ENCODE results near the gene FAM222A. TPM values are rescaled to one million over a fixed set of nuclear protein-coding genes. Genes with fewer than 3 reads are reported as not detected.

The FAM222A gene
- 3.7 and 4.2 TPM in 2 replicates for total RNA-seq (2014; rRNA removed; shearing (Covaris generic))

DNA sequence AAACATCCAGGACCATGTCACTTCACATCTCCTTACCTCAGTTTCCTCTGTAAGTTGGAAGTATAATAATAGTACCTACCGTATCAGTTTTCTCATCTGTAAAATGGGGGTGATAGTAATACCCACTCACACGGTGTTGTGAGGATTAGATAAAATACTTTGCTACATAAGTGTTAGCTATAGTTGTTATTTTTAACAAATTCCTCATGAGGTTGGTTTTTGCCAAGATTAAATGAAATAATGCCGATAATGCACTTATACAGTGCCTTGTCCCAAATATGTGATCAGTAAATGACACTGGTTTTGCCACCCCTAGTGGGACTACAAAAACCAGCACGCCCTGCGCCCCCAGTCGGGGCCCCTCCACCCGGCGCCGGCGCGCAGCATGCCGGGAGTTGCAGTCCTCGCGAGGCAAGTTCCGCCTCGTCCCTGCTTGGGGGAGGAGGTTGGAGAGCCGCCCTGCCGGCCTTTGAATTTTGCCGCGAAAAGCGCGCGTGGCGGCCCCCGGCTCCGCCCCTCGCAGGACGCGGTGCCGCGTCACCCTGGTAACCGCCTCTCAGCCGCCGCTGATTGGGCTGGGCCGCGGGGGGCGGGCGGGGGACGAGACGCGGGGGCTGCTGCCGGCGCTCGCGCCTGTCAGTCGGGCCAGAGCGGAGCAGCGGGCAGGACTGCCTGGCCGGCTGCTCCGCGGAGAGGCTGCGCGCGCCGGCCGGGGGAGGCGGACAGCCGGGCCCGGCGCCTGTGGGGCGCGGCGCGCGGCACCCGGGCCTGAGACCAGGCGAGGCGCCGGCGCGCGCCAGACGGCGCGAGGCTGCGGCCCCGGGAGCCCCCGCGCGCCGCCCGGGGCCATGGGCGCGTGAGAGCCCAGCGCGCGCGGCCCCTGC, at the start of gene FAM222A:
Gene FAM222A, plus strand, starts transcription at position 639 of the 884 bp plus-strand sequence. CDS start 30,322 bp downstream, outside the sequence.
- DNase-seq (ENCODE audit: low spot score) = peak; percentile 84

DNA sequence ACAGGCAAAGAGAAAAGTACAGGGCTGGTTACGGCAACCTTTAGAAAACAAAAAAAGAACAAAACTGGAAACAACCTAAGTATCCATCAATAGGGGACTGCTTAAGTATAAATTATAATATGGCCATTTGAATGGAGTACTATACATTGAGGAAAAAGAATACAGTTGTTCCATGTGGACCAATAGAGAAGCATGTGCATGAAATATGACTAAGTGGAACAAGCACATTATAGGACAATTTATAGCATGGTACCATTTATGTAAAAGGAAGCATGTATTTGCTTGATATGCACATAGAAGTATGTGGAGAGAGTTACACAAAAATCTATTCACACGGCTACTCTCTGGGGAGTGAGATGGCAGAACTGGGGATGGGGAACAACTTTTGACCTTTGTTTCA, 49.2 kb upstream of the FAM222A start:
- DNase-seq (ENCODE audit: low spot score) = no peak

DNA sequence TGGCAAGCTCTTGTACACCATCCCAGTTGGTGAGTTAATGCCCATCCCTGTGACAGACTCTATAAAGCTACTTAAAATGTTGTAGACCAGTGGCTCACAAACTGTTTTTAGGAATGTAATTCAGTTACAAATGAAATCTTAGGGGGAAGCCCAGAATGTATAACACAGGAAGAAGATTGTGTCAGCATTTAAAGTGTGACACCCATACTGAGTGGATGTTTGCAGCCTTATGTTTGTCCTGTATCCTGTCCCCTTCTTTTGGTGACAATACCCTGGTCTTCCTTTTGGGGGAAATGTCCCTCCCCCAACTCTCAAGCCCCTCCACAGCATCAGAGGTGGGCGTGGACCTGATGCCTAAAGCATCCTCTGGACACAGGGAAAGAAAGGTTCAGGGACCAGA, 47.6 kb upstream of the FAM222A start:
- DNase-seq (ENCODE audit: low spot score) = no peak

DNA sequence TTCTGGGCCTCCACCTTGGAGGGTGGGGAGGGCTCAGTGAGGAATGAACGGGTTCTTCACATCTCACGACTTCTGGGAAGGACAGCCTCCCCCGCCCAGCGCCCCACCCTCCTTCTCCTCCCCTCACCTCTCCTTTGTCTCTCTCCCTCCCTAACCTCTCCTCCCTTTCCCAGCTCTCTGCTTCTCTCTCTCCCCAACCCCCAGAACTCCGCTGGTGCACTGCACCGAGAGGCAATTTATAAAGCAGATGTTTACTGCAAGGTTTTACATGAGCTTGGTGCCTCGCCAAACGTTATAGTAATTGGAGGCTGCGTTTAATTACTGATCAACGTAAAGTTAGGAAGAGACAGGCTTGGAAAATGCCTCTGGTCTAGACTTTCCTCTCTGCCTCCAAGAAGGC, 42.9 kb upstream of the FAM222A start:
- no peak for DNase-seq (ENCODE audit: low spot score)

DNA sequence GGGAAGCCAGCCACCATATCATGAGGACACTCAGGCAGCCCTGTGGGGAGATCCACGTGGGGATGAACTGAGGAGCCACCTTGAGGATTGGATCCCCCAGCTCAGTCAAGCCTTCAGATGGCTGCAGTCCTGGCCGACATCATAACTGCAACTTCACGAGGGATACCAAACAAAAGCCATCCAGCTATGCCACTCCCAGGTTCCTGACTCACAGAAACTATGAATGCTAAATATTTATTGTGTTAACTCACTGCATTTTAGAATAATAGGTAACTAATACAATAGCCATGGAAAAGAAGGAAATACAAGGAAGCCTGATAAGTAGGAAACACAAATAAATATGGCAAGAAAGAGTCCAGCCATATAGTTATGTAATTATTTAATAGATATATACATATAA, 42.1 kb upstream of the FAM222A start:
- no peak for DNase-seq (ENCODE audit: low spot score)

DNA sequence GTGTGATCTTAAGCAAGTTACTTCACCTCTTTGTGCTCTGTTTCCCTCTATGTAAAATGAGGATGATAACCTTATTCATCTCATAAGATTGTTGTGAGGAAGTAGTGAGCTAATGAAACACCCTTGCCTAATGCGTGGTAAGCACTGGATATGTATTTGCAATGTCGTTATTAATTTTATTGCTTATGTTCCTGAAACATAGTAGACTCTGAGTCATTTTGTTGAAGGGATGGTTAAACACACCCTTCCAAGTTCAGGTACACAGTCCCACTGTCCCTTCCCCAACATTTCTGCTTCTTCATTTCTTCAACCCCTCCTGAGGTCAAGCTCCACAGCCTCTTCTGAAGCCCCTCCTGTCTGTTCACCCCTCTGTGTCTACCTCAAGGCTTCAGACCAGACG, 40.2 kb upstream of the FAM222A start:
- DNase-seq (ENCODE audit: low spot score) = no peak

GRCh38 chr12:109673884-109674283, 39.7 kb upstream of the FAM222A start:
- no peak for DNase-seq (ENCODE audit: low spot score)

DNA sequence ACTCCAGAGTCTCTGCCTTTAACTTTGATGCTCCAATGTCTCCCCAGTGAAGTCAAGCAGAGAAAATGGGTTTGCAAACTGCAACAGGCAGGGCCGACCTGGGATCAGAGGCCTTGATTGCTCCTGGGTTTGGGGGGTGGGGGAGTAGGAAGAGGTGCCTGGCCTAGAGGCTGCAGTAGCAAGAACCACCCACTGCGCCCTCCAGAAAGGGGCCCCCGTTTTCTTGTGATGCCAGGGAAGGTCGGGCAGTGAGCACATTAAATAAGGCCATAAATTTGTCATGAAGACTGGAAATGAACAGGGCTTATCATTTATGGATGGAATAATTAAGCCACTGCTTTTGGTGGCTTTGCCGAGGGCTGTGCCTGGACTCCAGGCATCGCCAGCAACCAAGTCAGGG, 38.2 kb upstream of the FAM222A start:
- DNase-seq (ENCODE audit: low spot score) = no peak

DNA sequence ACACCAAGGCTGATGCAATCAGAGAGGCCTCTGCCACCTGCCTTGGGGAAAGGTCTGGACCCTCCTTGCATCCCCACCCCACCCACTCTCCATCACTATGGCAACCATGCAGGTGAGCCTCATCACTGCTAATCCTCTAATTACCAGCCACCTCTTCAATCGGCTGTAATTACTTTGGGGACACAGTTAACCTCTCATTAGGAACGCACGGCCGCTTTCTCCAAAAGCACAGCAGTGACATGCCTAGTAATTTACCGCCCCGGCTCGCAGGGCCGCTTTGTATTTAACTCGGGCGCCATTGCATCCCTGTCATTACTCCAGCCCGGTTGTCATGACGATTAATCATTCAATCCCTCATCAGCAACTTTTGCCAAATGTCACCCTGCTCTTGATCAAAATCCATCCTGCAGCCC, 36.3 kb upstream of the FAM222A start:
- DNase-seq (ENCODE audit: low spot score) = no peak

GRCh38 chr12:109678719-109679118, 34.9 kb upstream of the FAM222A start:
- DNase-seq (ENCODE audit: low spot score) = no peak

- no peak for DNase-seq (ENCODE audit: low spot score)
These were observed 33.9 kb upstream of the FAM222A start for GRCh38 chr12:109679501-109680263.

GRCh38 chr12:109680264-109681005, 33.2 kb upstream of the FAM222A start:
- no peak for DNase-seq (ENCODE audit: low spot score)

- no peak for DNase-seq (ENCODE audit: low spot score)
These were observed 31.5 kb upstream of the FAM222A start for GRCh38 chr12:109681986-109682707.

- no peak for DNase-seq (ENCODE audit: low spot score)
These were observed 30.9 kb upstream of the FAM222A start for GRCh38 chr12:109682708-109683060.

- DNase-seq (ENCODE audit: low spot score) = no peak
These were observed 30.3 kb upstream of the FAM222A start for GRCh38 chr12:109683316-109683715.

DNA sequence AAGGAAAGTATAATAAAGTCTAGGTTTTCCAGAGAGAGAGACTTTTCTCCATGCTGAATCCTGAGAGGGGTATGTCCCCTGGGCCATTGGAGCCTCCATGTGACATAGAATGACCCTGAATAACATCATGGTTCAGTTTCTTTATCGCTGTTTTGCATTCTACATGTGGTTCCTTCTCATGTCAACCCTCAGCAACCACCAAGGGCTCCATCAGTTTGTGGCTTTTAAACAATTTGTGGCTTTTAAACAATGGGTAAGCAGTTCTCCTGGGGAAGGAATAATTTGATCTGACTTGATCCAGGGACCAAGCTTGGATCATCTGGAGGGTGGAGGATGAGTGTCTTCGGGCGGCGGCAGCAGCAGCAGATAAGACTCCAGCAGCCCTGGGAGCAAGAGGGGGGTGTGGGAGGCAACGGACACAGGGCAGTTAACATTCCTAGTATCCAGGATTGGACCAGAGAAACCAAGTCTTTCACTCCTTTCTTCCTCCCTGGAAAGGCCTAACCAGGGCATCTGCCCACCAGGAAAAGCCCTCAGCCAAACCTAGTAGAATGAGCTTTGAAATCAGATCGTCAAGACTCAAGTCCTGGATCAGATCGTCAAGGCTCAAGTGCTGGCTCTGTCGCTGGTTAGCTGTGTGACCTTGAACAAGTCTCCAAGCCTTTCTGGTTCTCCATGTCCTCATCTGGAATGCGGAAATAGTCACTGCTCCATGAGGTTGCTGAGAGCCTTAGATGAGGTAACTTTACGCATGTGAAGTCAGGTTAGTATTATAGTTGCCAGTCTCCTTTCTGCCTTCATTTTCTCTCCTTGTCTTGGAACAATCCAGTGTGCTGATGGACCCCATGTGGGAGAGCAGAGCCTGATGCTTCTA, 27.8 kb upstream of the FAM222A start:
- DNase-seq (ENCODE audit: low spot score) = no peak

DNA sequence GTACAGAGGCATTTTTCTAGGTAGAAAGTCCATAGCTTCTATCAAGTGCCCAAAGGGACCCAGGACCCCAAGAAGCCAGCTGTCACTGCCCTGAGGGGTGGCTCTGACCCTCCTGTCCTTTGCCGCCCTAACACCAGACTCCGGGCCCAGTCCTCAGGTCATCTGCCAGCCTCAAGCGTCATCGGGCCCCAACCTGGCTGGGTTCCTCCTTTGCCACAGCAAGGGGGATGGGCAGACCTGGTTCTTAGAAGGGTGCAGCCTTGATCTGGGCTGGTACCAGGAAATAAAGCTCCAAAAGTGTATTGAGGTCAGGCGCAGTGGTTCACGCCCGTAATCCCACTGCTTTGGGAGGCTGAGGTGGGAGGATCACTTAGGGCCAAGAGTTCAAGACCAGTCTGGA, 27.1 kb upstream of the FAM222A start:
- DNase-seq (ENCODE audit: low spot score) = no peak

- DNase-seq (ENCODE audit: low spot score) = no peak
These were observed 26.4 kb upstream of the FAM222A start for GRCh38 chr12:109687250-109687649.

DNA sequence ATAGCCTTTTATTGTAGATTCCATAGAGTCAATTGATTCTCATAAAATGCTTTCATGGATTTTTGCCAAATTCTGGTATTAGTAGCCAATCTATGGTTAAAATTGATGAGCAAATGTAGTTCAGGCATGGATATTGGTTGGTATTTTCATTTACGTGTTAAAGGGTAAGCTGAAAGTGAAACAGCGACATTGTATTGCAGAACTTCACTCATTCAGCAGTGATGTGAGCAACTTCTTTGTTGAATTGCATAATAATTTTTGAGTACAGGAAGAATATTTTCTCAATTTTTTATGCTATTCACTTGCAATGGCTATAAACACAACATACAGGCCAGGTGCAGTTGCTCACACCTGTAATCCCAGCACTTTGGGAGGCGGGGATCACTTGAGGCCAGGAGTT, 24.2 kb upstream of the FAM222A start:
- DNase-seq (ENCODE audit: low spot score) = no peak

GRCh38 chr12:109693160-109693559, 20.5 kb upstream of the FAM222A start:
- DNase-seq (ENCODE audit: low spot score) = no peak

All from A172 (cell line).